Daoy (cell line): ENCODE results near the gene PHYH. TPM values are rescaled to one million over a fixed set of nuclear protein-coding genes. Genes with fewer than 3 reads are reported as not detected.

Experiments
- total RNA-seq: library from RNA; depleted of rRNA; stranded (reverse); fragments of >200 nt; shearing (Covaris generic); gene quantifications from 2 replicates; pipeline ENCODE4 v1.2.3, GENCODE V29; 2014; rRNA removed

The PHYH gene
- total RNA-seq, 1 experiment from 2014 or later: 1.7 TPM

Other genes with a start within 250 kb of the PHYH start
- 27.8 and 32.1 TPM in 2 replicates for gene OPTN, start 199.9 kb downstream of the PHYH start, total RNA-seq
- 29.4 and 30.3 TPM in 2 replicates for gene MCM10, start 138.5 kb downstream of the PHYH start, total RNA-seq
- gene UCMA, start 65.7 kb downstream of the PHYH start, total RNA-seq: not detected in 2 replicates
- gene SEPHS1, start 48.2 kb upstream of the PHYH start, total RNA-seq: 43.9 and 46.1 TPM in 2 replicates
- gene BEND7, start 228.9 kb upstream of the PHYH start, total RNA-seq: 8.0 and 9.9 TPM in 2 replicates